K562 (cell line): ENCODE data around the gene NOLC1. TPM values are rescaled to one million over a fixed set of nuclear protein-coding genes. Genes with fewer than 3 reads are reported as not detected.

Experiments
- ATF1 ChIP-seq, 2 experiments: fragments of 450-650 bp in 1 of 2; IDR thresholded peaks; 2 replicates each; pipeline ENCODE4 v1.6.1; 2016; ENCODE audit warnings: missing compliant biosample characterization in 1 of 2, missing genetic modification characterization in 1 of 2
- HDAC6 ChIP-seq: IDR thresholded peaks from 2 replicates; pipeline ENCODE4 v1.6.1; 2012; ENCODE audit warnings: low read depth, mild to moderate bottlenecking, control low read depth, inconsistent platforms, low read length, moderate library complexity
- IFI16 ChIP-seq: fragments of 250-450 bp; sonication (Bioruptor Pico); IDR thresholded peaks from 2 replicates; pipeline ENCODE4 v2.1.2; 2022; ENCODE audit warnings: mild to moderate bottlenecking, inconsistent platforms
- PKNOX1 ChIP-seq: fragments of 450-650 bp; IDR thresholded peaks from 2 replicates; pipeline ENCODE4 v1.6.1; 2016
- PTRF ChIP-seq: fragments of 450-650 bp; IDR thresholded peaks from 2 replicates; pipeline ENCODE4 v1.6.1; 2016; ENCODE audit warnings: mild to moderate bottlenecking, missing genetic modification characterization, missing compliant biosample characterization
- REST ChIP-seq, 2 experiments: fragments of 450-650 bp; formaldehyde crosslinking in 1 of 2; IDR thresholded peaks; 2 replicates each; pipeline versions ENCODE4 v1.4.0 to v1.6.1; 2014 to 2020; ENCODE audit warnings: mild to moderate bottlenecking in 2 of 2, borderline replicate concordance in 1 of 2, low read depth in 1 of 2
- TAF7 ChIP-seq: fragments of 450-650 bp; IDR thresholded peaks from 2 replicates; pipeline ENCODE4 v1.6.1; 2016; ENCODE audit warnings: missing genetic modification characterization, missing compliant biosample characterization
- TEAD4 ChIP-seq, 2 experiments: sonication (generic) in 1 of 2; formaldehyde crosslinking in 1 of 2; IDR thresholded peaks; 2 replicates each; pipeline versions ENCODE4 v1.6.1 to v1.8.0; 2012 to 2022; ENCODE audit warnings: borderline replicate concordance in 1 of 2, inconsistent platforms in 1 of 2, low read length in 1 of 2, mild to moderate bottlenecking in 1 of 2, missing genetic modification reagents in 1 of 2
- ZNF280B ChIP-seq: fragments of 250-450 bp; sonication (Bioruptor Pico); IDR thresholded peaks from 2 replicates; pipeline ENCODE4 v1.5.1; 2021; ENCODE audit warnings: mild to moderate bottlenecking
- ZNF347 ChIP-seq: fragments of 450-650 bp; formaldehyde crosslinking; IDR thresholded peaks from 2 replicates; pipeline ENCODE4 v1.4.0; 2020; ENCODE audit warnings: low read depth, mild to moderate bottlenecking, moderate library complexity
- ZNF408 ChIP-seq: fragments of 250-450 bp; sonication (Bioruptor Pico); IDR thresholded peaks from 2 replicates; pipeline ENCODE4 v1.4.0; 2020; ENCODE audit warnings: low read depth, mild to moderate bottlenecking, moderate library complexity
- polyA plus RNA-seq, 8 experiments: library from polyadenylated mRNA; depleted of rRNA in 4 of 8; stranded (reverse) in 5 of 8; unstranded in 3 of 8; fragments of >200 nt; fragmentation: Nextera tagmentation in 2 of 8; fragmentation: Illumina TruSeq in 1 of 8; extraction: Ambion mirVana in 2 of 8; extraction: Trizol in 1 of 8; gene quantifications; 2 replicates each; pipeline versions ENCODE4 v1.2.1 to v1.2.3, GENCODE V29; 2011 to 2014; ENCODE audit warnings: inconsistent platforms in 1 of 8, missing spikeins in 1 of 8
- total RNA-seq, 7 experiments: library from RNA; depleted of rRNA in 6 of 7; stranded (reverse); fragments of >200 nt in 6 of 7; fragmentation: Illumina TruSeq in 2 of 7; extraction: Trizol in 2 of 7; gene quantifications; 2 replicates each; pipeline versions ENCODE4 v1.2.1 to v1.2.3, GENCODE V29; 2011 to 2021; ENCODE audit warnings: low replicate concordance in 1 of 7
- TF ChIP-seq, protein P1 (sequence below): fragments of 250-450 bp; sonication (Bioruptor Pico); IDR thresholded peaks from 2 replicates; pipeline ENCODE4 v1.8.0; 2022; ENCODE audit warnings: moderate library complexity, mild to moderate bottlenecking, inconsistent platforms

NOLC1 gene
- total and polyA plus RNA-seq, 9 of the 15 experiments (the other 6 are each of a cell fraction or from before 2014, with no cell fraction given) = 102 to 310 (median 165) TPM

DNA sequence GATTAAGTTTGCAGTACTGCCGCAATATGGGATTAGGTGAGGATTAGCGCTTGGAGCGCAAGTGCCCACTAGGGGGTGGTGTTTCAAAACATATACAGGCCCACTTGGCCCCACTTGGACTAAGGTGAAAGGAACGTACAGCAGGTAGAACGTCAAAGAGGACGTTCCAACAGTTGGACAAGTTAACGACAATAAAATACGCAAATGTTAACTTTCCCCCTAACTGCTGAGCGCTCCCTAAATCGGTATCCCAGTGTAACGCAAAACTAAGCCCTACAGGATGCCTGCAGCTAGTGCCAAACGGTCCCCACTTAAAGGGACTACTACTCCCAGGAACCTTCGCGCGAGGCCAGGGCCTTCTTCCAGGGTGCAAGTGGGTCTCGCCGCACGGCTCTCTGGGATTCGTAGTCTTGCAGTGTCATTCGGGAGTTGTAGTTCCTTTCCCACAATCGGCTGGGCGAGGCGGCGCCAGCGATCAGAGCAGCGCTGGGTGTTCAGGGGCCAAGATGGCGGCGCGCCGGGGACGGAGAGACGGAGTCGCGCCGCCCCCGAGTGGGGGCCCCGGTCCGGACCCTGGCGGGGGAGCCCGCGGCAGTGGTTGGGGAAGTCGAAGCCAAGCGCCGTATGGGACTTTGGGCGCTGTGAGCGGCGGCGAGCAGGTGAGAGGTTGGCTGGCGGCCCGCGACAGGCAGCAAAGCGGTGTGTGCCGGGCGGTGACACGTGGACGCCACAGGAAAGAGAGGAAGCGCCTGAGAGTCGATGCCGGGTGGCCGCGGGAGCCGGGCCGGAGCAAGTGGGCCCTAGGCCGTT, 19.4 kb upstream of the NOLC1 start, which contains the start of gene PPRC1 (continued):
- TF ChIP-seq, protein P1, sequence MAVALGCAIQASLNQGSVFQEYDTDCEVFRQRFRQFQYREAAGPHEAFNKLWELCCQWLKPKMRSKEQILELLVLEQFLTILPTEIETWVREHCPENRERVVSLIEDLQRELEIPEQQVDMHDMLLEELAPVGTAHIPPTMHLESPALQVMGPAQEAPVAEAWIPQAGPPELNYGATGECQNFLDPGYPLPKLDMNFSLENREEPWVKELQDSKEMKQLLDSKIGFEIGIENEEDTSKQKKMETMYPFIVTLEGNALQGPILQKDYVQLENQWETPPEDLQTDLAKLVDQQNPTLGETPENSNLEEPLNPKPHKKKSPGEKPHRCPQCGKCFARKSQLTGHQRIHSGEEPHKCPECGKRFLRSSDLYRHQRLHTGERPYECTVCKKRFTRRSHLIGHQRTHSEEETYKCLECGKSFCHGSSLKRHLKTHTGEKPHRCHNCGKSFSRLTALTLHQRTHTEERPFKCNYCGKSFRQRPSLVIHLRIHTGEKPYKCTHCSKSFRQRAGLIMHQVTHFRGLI = no peak
- TF ChIP-seq ZNF408 (CRISPR knock-in tag) (no peak), PKNOX1 (no peak), REST (IDR thresholded peaks at IDR 0.05; ENCODE audit: borderline replicate concordance) (peak; percentile 47; the same call in 1 of the 2 replicates), REST (CRISPR knock-in tag; IDR thresholded peaks at IDR 0.05; ENCODE audit: low read depth) (peak; percentile 30; the same call in 1 of the 2 replicates), ATF1 (CRISPR knock-in tag; IDR thresholded peaks at IDR 0.05) (no peak), ATF1 (tag; IDR thresholded peaks at IDR 0.05) (peak; percentile 71), IFI16 (CRISPR knock-in tag) (no peak), HDAC6 (no peak), TEAD4 (IDR thresholded peaks at IDR 0.05; ENCODE audit: low read length) (no peak), TEAD4 (CRISPR knock-in tag; IDR thresholded peaks at IDR 0.05; ENCODE audit: borderline replicate concordance) (no peak), PTRF (tag) (no peak), ZNF280B (CRISPR knock-in tag) (no peak), ZNF347 (CRISPR knock-in tag) (no peak), TAF7 (peak; percentile 71)
